Measurements from ENCODE around the gene KRT6A. TPM values are rescaled to one million over a fixed set of nuclear protein-coding genes. Genes with fewer than 3 reads are reported as not detected.
"Not testable (repeated sequence)": the region's sequence is repeated elsewhere in the genome, so short reads cannot be mapped to it uniquely, and the experiment has no call there.

Gene KRT6A
- polyA plus RNA-seq, 3 donors = not detected

DNA sequence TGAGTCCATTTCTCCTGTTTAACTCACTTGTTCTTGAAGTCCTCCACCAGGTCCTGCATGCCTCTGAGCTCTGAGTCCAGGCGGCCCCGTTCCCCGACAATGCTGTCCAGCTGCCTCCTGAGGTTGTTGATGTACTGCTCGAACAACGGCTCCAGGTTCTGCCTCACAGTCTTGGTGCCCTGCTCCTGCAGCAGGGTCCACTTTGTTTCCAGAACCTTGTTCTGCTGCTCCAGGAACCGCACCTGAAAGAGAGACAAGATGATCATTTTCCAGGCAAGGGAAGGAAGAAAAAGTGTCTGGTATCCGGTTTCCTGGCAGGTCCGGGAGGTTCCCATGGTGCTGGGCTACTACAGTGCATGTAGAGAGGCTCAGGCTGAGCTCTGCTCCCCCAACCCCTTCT is 1.6 kb downstream of the KRT6A start:
- peaks cover 9 to 18% of the 10 kb centered on the region in 2 donors for H3K4me1 ChIP-seq (ENCODE audit: control insufficient read depth in 1 of 2, insufficient read depth in 2 of 2, low read length in 2 of 2)
- DNase-seq; H3K9me3 ChIP-seq (replicated peaks in 1 of 2; ENCODE audit: control insufficient read depth in 1 of 2, insufficient read depth in 1 of 2, low read length in 2 of 2); H3K36me3 Mint-ChIP-seq; H3K27ac ChIP-seq (ENCODE audit: low read depth in 1 of 2, low read length in 2 of 2); H3K4me3 ChIP-seq (replicated peaks in 1 of 3; ENCODE audit: low read depth in 2 of 3, low read length in 3 of 3); H3K4me3 Mint-ChIP-seq; H3K9me3 Mint-ChIP-seq; H2AFZ ChIP-seq (ENCODE audit: insufficient read depth, low read depth, low read length, poor library complexity, severe bottlenecking); intact Hi-C loops (cut with micrococcal nuclease); H3K27me3 ChIP-seq (ENCODE audit: control insufficient read depth in 2 of 2, insufficient read depth in 2 of 2, low read length in 2 of 2); H3K36me3 ChIP-seq (replicated peaks in 1 of 2; ENCODE audit: control insufficient read depth in 1 of 2, insufficient read depth in 2 of 2, low read length in 2 of 2); H3K27ac Mint-ChIP-seq; H3K4me2 ChIP-seq (replicated peaks; ENCODE audit: extremely low read depth, low read length, poor library complexity, severe bottlenecking); H3K9ac ChIP-seq (ENCODE audit: insufficient read depth, low read length, poor library complexity, severe bottlenecking); H4K20me1 ChIP-seq (ENCODE audit: insufficient read depth, low read length); H3K79me2 ChIP-seq (ENCODE audit: insufficient read depth, low read length): not testable (repeated sequence)
- WGBS (ENCODE audit: insufficient coverage) = 89% methylated on average over 6 of the region's 8 CpGs
- peaks cover 7 to 23% (median 15%) of the 10 kb centered on the region in 3 donors for H3K27me3 Mint-ChIP-seq (ENCODE audit: low read depth in 3 of 3)
- peaks cover 20% of the 10 kb centered on the region for H3K4me1 Mint-ChIP-seq

DNA sequence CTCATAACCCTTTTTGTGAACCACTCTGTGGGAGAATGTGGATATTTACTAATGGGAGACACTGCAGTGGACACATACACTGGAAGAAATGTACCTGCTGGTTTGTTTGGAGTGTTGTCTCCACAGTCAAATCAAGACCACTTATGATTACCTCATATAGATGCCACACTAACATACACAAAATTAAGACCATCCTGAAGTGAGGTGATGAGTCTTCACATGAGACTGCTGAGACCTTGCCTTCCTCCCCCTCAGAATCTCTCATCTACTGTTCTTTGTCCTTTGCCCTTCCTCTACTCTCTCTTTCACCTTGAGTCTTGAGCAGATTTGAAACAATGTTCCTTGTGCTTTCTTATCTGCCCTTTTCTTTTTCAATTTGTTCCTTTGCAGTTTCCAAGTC is 4.3 kb downstream of the KRT6A start:
- H3K9me3 ChIP-seq (replicated peaks in 1 of 2; ENCODE audit: control insufficient read depth in 1 of 2, insufficient read depth in 1 of 2, low read length in 2 of 2) = no peaks in the 10 kb centered on the region
- no peaks in the 10 kb centered on the region for H3K4me1 ChIP-seq (ENCODE audit: control insufficient read depth in 1 of 2, insufficient read depth in 2 of 2, low read length in 2 of 2)
- no peak overlapping the region for H2AFZ ChIP-seq (ENCODE audit: insufficient read depth, low read depth, low read length, poor library complexity, severe bottlenecking)
- Mint-ChIP-seq H3K27ac (no peak overlapping the region), H3K4me3 (peak overlapping the region in 1 of 2 donors; percentile 12), H3K4me1 (no peaks in the 10 kb centered on the region), H3K27me3 (ENCODE audit: low read depth in 3 of 3) (peaks cover 9 to 29% (median 18%) of the 10 kb centered on the region in 3 donors), H3K36me3 (no peaks in the 10 kb centered on the region), H3K9me3 (peaks cover 0 to 8% (median 6%) of the 10 kb centered on the region in 7 donors)
- intact Hi-C loops (cut with micrococcal nuclease) = no loop called here
- no peak overlapping the region for H3K27ac ChIP-seq (ENCODE audit: low read depth in 1 of 2, low read length in 2 of 2)
- H3K27me3 ChIP-seq (ENCODE audit: control insufficient read depth in 2 of 2, insufficient read depth in 2 of 2, low read length in 2 of 2) = peaks cover 2 to 3% of the 10 kb centered on the region in 2 donors
- no peaks in the 10 kb centered on the region for H3K36me3 ChIP-seq (replicated peaks in 1 of 2; ENCODE audit: control insufficient read depth in 1 of 2, insufficient read depth in 2 of 2, low read length in 2 of 2)
- H3K4me2 ChIP-seq (replicated peaks; ENCODE audit: extremely low read depth, low read length, poor library complexity, severe bottlenecking) = no peak overlapping the region
- no peak for TF ChIP-seq CTCF (IDR thresholded peaks at IDR 0.05)
- H4K20me1 ChIP-seq (ENCODE audit: insufficient read depth, low read length) = no peaks in the 10 kb centered on the region
- no peak for DNase-seq
- no peak overlapping the region for H3K9ac ChIP-seq (ENCODE audit: insufficient read depth, low read length, poor library complexity, severe bottlenecking)
- H3K79me2 ChIP-seq (ENCODE audit: insufficient read depth, low read length) = no peaks in the 10 kb centered on the region
- H3K4me3 ChIP-seq (replicated peaks in 1 of 3; ENCODE audit: low read depth in 2 of 3, low read length in 3 of 3) = no peak overlapping the region

DNA sequence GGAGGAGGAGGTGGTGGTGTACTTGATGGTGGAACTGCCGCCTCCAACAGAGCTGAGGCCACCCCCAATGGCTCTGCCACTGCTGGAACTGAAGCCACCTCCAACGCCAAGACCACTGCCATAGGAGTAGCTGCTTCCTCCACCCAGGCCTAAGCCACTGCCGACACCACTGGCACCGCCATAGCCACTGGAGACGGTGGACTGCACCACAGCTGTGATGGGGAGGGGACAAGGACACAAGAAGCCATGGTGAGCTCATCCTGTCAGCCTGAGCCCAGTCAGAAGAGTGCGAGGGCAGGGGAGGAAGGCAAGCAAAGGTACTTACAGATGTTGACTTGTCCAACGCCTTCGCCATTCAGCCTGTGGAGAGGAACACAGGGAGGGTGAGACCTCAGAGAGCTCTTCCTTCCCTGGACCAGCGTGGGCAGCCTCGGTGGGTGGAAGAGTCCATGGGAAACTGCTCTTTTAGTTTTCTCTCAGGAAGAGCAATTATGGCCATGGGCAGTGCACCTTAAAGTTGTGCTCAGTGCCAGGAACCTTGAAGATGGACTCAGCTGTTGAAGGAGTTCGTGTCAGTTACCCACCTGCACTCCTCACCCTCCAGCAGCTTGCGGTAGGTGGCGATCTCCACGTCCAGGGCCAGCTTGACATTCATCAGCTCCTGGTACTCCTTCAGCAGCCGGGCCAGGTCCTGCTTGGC is 5.2 kb downstream of the KRT6A start:
- WGBS (ENCODE audit: insufficient coverage) = 90% methylated on average over 2 of the region's 15 CpGs
- H3K27ac Mint-ChIP-seq; H3K9me3 ChIP-seq (replicated peaks in 1 of 2; ENCODE audit: control insufficient read depth in 1 of 2, insufficient read depth in 1 of 2, low read length in 2 of 2); intact Hi-C loops (cut with micrococcal nuclease); H3K4me1 Mint-ChIP-seq; H3K4me3 Mint-ChIP-seq; H3K36me3 ChIP-seq (replicated peaks in 1 of 2; ENCODE audit: control insufficient read depth in 1 of 2, insufficient read depth in 2 of 2, low read length in 2 of 2); H3K4me2 ChIP-seq (replicated peaks; ENCODE audit: extremely low read depth, low read length, poor library complexity, severe bottlenecking); DNase-seq; H3K4me1 ChIP-seq (ENCODE audit: control insufficient read depth in 1 of 2, insufficient read depth in 2 of 2, low read length in 2 of 2); H3K27me3 ChIP-seq (ENCODE audit: control insufficient read depth in 2 of 2, insufficient read depth in 2 of 2, low read length in 2 of 2); H3K36me3 Mint-ChIP-seq; H4K20me1 ChIP-seq (ENCODE audit: insufficient read depth, low read length); H3K79me2 ChIP-seq (ENCODE audit: insufficient read depth, low read length); H3K27ac ChIP-seq (ENCODE audit: low read depth in 1 of 2, low read length in 2 of 2); H3K9ac ChIP-seq (ENCODE audit: insufficient read depth, low read length, poor library complexity, severe bottlenecking); H3K9me3 Mint-ChIP-seq; H2AFZ ChIP-seq (ENCODE audit: insufficient read depth, low read depth, low read length, poor library complexity, severe bottlenecking); H3K4me3 ChIP-seq (replicated peaks in 1 of 3; ENCODE audit: low read depth in 2 of 3, low read length in 3 of 3): not testable (repeated sequence)
- peaks cover 9 to 34% (median 18%) of the 10 kb centered on the region in 3 donors for H3K27me3 Mint-ChIP-seq (ENCODE audit: low read depth in 3 of 3)
